SK-N-SH treated with all-trans-retinoic acid at 6 μM for 48 hours (cell line): Measurements from ENCODE around the gene HPS4.

ENCODE experiments used
- ARNTL ChIP-seq: fragments of 450-650 bp; formaldehyde crosslinking; IDR thresholded peaks from 2 replicates; pipeline ENCODE4 v1.5.0; 2020; ENCODE audit warnings: low read depth, mild to moderate bottlenecking, moderate library complexity, borderline replicate concordance
- CREB5 ChIP-seq: fragments of 250-450 bp; sonication (Bioruptor Pico); IDR thresholded peaks from 2 replicates; pipeline ENCODE4 v1.5.1; 2020; ENCODE audit warnings: low read depth, mild to moderate bottlenecking, moderate library complexity
- CSDC2 ChIP-seq: fragments of 250-450 bp; sonication (Bioruptor Pico); IDR thresholded peaks from 2 replicates; pipeline ENCODE4 v1.5.0; 2020; ENCODE audit warnings: mild to moderate bottlenecking, moderate library complexity
- ESRRG ChIP-seq: fragments of 250-450 bp; sonication (Bioruptor Pico); IDR thresholded peaks from 2 replicates; pipeline ENCODE4 v1.6.1; 2021; ENCODE audit warnings: mild to moderate bottlenecking
- GLIS3 ChIP-seq: fragments of 250-450 bp; sonication (Bioruptor Pico); IDR thresholded peaks from 2 replicates; pipeline ENCODE4 v1.5.0; 2020; ENCODE audit warnings: mild to moderate bottlenecking, moderate library complexity
- ISL1 ChIP-seq: fragments of 250-450 bp; sonication (Bioruptor Pico); IDR thresholded peaks from 2 replicates; pipeline ENCODE4 v2.1.2; 2022; ENCODE audit warnings: mild to moderate bottlenecking, moderate library complexity
- OSR1 ChIP-seq: fragments of 250-450 bp; sonication (Bioruptor Pico); IDR thresholded peaks from 2 replicates; pipeline ENCODE4 v1.8.0; 2022; ENCODE audit warnings: moderate library complexity, mild to moderate bottlenecking, inconsistent platforms
- PATZ1 ChIP-seq: fragments of 250-450 bp; sonication (Bioruptor Pico); IDR thresholded peaks from 2 replicates; pipeline ENCODE4 v1.8.0; 2020; ENCODE audit warnings: mild to moderate bottlenecking, moderate library complexity, borderline replicate concordance
- SNAI2 ChIP-seq: fragments of 250-450 bp; sonication (Bioruptor Pico); IDR thresholded peaks from 2 replicates; pipeline ENCODE4 v1.5.0; 2020; ENCODE audit warnings: mild to moderate bottlenecking, moderate library complexity
- TSHZ2 ChIP-seq: fragments of 250-450 bp; sonication (Bioruptor Pico); IDR thresholded peaks from 2 replicates; pipeline ENCODE4 v1.5.0; 2020; ENCODE audit warnings: mild to moderate bottlenecking, moderate library complexity
- ZFP3 ChIP-seq: fragments of 250-450 bp; sonication (Bioruptor Pico); IDR thresholded peaks from 2 replicates; pipeline ENCODE4 v1.5.0; 2020; ENCODE audit warnings: mild to moderate bottlenecking, moderate library complexity
- ZFP30 ChIP-seq: fragments of 450-650 bp; formaldehyde crosslinking; IDR thresholded peaks from 2 replicates; pipeline ENCODE4 v1.5.0; 2022; ENCODE audit warnings: mild to moderate bottlenecking, moderate library complexity
- ZNF565 ChIP-seq: fragments of 450-650 bp; formaldehyde crosslinking; conservative IDR thresholded peaks from 2 replicates; pipeline ENCODE4 v1.5.0; 2020; ENCODE audit warnings: low read depth, mild to moderate bottlenecking, moderate library complexity

GRCh38 chr22:26483043-26483438 is 542 bp downstream of the HPS4 start:
- TF ChIP-seq ARNTL (CRISPR knock-in tag) (no peak), SNAI2 (CRISPR knock-in tag) (no peak), CREB5 (CRISPR knock-in tag) (no peak), GLIS3 (no peak), PATZ1 (CRISPR knock-in tag) (no peak), ZFP30 (no peak), CSDC2 (CRISPR knock-in tag) (no peak), ZFP3 (CRISPR knock-in tag) (no peak), TSHZ2 (no peak), ZNF565 (CRISPR knock-in tag) (no peak), ISL1 (CRISPR knock-in tag) (no peak), OSR1 (no peak), ESRRG (no peak)
